MV-4-11 (cell line): Measurements from ENCODE around the gene GRAMD4.

ENCODE experiments used
- DNase-seq: peaks from one replicate; lab custom pipeline; 2025; lab: John Stamatoyannopoulos, UW

The GRAMD4 gene

GRCh38 chr22:46672731-46673130, 52.5 kb downstream of the GRAMD4 start:
- DNase-seq: no peak

GRCh38 chr22:46673205-46673604, 53.0 kb downstream of the GRAMD4 start:
- DNase-seq: no peak

DNA sequence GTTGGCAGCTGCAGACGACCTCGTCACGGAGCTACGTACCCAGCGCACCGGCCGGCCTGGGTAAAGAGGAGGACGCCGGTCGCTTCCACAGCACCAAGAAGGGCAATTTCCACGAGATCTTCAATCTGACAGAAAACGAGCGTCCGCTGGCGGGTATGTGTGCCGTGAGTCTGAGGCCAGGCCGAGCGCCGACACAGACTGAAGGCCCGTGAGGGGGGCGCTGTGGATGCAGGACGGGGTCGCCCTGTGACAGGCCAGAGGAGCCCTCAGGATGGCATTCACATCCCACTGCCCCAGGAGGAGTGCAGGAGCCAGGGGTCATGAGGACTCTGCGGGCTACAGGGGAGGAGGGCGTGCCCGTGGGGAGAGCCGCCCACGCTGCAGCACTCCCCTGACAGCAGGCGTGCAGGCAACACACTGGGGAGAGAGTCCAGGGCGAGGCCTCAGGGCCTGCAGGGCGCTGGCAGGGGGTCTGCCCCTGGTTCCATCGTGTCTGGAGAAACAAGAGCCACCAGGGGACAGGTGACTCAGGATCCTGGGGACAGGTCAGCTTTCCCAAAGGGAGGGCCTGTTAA, 53.6 kb downstream of the GRAMD4 start:
- no peak for DNase-seq

GRCh38 chr22:46674367-46674781, 54.2 kb downstream of the GRAMD4 start:
- DNase-seq: no peak

GRCh38 chr22:46674906-46675305, 54.7 kb downstream of the GRAMD4 start:
- no peak for DNase-seq

DNA sequence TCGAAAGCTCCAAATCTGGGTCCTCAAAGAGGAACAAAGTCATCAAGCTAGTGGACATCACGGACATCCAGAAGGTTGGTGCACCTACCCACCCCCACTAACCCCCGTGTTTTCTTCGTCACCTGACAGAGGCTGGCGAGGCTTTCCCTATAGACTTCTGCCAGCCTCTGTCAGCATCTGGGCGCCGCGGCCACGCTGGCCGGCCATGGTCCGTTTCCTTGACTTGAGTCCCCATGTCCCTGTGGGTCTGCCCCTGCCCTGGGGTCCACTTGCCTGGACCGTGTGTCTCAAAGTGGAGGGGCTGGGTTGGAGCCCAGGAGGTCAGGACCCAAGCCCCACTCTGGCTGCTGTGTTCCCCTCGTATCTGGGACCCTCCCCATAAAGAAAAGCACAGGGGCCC, 55.3 kb downstream of the GRAMD4 start:
- no peak for DNase-seq

- no peak for DNase-seq
These were observed 55.8 kb downstream of the GRAMD4 start for GRCh38 chr22:46675938-46676337.

DNA sequence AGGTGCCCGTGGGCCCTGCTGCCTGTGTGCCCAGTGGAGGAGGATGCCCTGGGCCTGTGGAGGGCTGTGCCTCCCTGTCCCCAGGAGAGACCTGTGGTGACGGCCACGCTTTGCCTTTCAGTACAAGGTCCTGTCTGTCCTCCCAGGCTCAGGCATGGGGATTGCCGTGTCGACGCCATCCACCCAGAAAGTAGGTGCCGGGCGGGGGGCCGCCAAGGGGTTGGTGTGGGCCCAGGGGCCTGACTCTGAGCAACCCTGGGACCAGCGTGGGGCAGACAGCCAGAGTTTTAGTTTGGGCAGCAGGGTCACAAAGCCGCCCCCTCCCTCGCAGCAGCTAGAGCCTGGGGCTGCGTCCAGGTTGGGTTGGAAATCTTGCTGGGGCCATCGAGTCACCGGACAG, 56.3 kb downstream of the GRAMD4 start:
- no peak for DNase-seq

DNA sequence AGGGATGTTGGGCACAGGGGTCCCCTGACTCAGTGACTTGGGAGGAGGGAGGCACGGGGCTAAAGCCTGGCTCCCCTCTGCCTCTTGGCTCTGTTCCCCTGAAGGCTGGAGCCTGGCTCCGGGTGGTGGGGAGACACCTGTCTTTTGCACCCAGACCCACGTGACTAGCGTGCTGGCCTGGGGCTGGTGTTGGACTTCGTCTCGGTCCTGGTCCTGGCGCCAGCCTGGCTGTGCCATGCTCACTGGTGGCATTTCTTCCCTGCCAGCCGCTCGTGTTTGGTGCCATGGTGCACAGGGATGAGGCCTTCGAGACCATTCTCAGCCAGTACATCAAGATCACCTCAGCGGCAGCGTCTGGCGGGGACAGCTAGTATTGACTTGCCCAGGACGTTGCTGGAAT, 56.7 kb downstream of the GRAMD4 start:
- DNase-seq: no peak

- no peak for DNase-seq
These were observed 57.3 kb downstream of the GRAMD4 start for GRCh38 chr22:46677323-46678002.

- DNase-seq: no peak
These were observed 57.9 kb downstream of the GRAMD4 start for GRCh38 chr22:46678003-46678657.

- DNase-seq: no peak
These were observed 58.9 kb downstream of the GRAMD4 start for GRCh38 chr22:46678785-46679700.

- no peak for DNase-seq
These were observed 59.6 kb downstream of the GRAMD4 start for GRCh38 chr22:46679706-46680269.

- no peak for DNase-seq
These were observed 60.8 kb downstream of the GRAMD4 start for GRCh38 chr22:46681010-46681409.

GRCh38 chr22:46682011-46682731, 62.0 kb downstream of the GRAMD4 start:
- no peak for DNase-seq

GRCh38 chr22:46684706-46685105, 64.5 kb downstream of the GRAMD4 start:
- DNase-seq: peak; percentile 76

GRCh38 chr22:46686221-46687047, 66.2 kb downstream of the GRAMD4 start:
- DNase-seq: peak; percentile 98

DNA sequence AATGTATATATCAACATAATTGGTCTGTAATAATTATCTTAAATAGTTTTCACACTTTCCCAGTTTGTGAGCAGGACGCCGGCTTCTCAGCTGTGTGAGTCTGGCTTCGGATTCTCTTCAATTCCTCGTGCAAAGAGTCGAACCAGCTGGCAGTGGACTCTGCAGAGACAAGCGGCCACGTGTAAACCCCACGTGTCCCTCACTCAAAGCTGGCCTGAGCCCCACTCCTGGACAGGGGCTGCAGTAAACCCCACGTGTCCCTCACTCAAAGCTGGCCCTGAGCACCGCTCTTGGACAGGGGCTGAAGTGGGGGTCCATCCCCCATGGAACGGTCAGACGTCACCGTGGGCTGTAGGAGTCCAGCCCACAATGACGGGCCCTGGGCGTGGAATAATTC, 66.9 kb downstream of the GRAMD4 start:
- no peak for DNase-seq

DNA sequence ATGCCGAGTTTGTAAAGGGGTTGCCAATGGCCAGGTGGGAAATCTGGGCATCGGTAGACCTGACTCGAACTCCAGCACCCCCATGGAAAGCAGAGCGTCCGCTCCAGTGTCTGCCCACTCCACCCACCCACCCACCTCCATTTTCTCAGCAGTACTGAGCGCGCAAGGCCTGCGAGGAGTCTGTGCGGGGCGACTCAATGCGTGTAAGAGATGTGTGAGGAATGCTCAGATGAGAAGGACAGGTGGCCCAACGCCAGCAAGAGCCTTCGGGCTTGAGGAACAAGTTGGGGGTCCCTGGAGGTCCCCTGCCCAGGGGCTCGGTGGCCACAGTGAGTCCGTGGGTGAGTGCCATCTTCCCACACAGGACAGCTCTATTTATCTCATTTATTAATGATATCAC, 67.3 kb downstream of the GRAMD4 start:
- no peak for DNase-seq

DNA sequence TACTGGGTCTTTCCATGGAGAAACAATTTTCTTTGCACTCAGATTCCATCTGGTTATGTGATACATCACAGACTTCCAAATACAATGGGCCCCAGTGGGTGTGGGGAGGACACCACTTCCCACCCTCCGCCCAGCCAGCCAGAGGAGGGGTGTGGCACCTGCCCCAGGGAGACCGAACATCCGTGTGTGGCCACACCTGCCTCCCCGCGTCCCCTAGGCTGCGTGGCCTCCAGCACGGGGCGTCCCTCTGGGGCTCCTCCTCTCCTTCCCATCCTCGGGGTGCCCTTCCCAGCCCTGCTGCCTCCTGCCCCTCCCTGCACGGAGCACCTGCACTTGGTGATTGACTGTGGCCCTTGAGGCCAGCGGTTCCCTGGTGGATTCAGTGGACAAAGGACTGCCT, 68.8 kb downstream of the GRAMD4 start:
- no peak for DNase-seq

DNA sequence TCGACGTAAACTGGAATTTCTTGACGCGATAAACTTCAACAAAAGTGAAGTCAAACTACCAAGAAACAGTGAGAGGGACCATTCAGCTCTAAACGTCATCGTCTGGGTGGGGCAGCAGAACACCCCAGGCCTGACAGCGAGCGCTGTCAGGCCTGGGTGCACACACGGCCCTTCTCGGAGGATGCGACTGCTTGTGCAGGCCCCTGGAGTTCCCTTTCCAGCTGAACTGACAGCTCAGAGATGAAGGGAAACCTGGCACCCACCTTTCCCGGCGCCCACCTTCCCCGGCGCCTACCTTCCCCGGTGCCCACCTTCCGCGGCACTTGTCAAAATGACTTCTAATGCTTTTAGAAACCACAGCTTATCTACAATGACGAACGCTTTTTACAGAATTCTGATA, 70.0 kb downstream of the GRAMD4 start:
- DNase-seq: no peak
